ENCODE data around the gene OPCML.

OPCML gene

DNA sequence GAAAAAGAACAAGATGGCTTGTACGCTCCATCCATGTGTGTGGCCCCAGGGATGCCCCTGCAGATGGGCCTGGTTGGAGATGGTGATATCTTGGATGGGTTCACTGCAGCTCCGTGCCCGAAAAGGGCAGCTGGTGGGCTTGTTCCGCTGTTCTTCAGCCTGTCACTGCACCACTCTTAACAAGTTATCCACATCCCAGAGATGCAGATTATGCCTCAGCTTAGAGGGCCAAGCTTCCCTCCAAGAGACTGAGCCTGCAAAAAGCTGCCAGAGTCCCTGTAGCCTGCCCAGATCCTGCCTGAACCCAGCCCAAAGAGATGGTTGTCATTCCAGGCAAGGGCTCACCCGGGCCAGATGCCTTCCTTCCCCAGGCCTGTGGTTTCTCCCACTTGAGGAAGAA is 308.0 kb downstream of the OPCML start:
- no peak for DNase-seq

DNA sequence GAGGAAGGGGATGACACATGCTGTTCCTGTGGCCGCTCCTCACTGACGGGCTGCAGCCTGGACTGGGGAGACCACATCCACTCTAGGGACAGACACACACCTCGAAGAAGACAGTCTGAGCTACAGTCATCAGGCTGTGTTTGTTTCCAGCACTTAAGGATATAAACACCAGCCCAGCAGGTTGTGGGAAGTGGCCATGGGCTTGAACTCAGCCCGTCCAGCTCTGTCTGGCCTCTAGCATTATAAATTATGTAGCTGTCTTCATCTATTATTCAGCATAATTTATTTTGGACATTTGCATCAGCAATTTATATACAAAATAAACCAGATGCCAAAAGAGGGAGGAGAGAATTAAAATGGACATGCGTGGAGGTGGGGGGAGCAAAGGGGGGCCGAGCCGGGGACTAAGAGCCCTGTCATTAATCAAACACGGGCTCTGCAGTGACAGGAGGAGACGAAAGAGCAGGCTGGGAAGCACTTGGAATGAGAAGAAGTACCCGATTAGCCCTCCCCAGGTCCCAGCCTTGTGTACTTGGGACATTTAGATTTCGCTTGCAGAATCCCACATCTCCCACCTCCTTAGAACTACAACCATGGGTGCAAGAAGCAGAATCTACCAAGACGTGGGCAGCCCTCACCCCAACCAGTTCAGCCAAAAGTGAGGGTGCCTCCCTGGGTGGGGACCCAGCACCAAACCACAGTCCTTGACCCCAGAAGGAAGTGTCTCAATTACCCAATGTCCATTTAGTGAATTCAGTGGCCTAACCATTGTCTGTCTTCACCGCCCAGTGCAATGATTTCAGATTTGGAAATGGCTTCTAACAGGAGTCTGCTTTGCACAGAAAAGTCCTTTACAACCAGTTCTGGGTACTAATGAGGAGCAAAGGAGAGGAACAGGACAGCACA is 309.6 kb downstream of the OPCML start:
- DNase-seq: no peak

DNA sequence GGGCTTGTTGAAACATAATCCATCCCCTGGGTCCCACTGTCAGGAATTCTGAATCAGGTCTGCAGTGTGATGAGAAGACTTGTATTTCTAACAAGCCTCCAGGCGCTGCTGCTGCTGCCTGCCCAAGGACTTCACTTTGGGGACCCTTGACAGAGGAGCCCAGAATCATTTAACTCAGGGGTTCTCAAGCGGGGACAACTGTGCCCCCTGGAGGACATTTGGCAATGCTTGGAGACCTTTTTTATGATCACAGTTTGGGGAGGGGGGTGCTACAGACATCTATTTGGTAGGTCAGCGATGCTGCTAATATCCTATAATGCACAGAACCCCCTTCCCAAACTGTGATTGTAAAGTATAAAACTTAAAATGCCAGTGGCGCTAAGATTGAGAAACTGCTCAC is 312.8 kb downstream of the OPCML start:
- no peak for DNase-seq

DNA sequence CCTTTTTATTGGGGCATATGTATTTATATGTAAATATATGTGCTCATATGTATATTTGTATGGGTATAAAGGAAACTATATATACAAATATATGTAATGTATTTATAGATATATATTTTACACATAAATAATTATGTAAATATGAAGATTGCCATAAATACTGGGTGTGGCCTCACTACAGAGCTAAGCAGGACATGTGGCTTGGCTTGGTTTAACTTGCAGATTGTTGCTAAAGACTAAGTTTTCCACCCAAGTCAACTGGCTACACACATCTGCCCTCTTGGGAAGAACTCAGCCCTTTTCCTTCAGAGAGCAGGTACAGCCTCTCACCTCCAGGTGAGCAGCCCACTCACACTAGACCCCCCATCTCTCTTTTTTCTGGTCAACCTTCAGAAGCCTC is 315.5 kb downstream of the OPCML start:
- DNase-seq: no peak

DNA sequence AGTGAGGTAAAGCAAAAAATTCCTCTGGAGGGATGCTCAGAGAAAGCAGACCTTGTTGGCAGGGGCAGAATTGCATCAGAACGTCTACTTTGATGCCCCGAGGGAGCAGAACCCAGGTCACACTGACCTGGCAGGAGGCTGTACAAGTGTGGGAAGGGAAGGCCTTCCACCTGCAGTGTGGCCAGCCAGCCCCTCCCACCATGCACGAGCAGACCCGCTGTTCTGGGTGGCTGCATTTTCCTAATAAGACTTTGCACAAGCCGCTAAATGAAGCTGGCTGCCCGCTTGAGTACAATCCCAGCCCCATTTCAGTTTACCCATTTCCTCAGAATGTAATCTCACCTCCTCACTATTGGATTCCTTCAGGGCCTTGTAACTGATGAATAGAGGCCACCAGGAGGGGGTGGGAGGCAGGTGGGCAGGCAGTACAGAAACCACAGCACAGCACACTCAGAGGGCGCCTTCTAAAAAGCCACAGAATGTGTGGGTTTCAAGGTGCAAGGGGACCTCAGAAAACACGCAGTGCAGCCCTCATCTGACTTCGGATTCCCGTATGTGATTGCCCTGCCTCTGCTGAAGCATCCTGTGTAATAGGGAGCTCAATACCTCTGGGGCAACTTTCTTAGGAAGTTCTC is 316.6 kb downstream of the OPCML start:
- DNase-seq: no peak

DNA sequence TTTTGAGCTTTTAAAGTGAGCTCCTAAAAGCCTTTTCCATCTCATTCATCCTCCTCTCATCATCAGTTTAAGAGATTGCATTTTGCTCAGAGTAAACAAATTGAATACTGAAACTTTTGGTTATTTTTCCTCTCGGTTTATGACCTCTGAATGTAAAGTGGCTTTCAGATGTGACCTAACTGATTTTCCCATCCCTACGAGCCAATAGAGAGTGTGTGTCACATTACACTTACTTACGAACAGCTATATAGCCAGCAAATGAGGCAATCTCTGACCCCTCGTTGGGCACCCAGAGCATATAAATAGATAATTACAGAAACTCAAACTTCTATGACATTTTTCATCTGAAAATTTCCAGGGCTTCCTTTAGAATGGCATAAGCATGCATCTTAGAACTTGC is 317.7 kb downstream of the OPCML start:
- no peak for DNase-seq

DNA sequence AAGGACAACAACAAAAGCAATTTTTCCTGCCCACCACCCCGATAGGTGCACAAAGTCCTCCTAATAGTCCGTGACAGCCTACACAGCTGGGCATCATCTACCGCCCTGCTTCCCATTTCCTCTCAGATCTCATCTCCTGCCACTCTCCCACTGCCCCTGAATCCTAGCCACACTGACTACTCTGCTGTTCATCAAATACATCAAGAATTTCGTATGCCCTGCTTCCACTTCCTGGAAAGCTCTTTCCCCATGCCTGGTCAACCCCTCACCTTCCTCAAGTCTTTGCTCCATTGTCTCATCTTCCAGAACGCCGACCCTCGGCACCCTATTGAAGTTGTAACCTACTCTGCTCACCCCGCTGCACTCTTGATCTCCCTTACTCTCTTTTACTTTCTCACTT is 320.1 kb downstream of the OPCML start:
- no peak for DNase-seq

DNA sequence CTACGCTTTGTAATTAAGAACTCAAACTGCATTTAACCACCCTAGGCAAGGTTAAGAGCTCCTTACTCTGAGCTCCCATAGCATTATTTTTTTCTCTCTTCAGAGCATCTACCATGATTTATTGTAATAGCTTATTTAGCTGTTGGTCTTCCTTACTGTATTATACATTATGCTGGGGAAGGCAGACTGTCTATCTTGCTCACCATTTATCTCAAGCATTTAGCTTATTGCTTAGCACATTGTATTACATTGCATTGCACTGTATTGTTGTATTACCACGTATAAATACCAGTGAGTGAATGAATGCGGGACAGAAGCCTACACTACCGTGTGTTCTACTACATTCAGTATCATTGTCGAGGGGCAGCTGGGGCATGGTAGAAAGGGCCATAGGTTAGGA is 324.3 kb downstream of the OPCML start:
- no peak for DNase-seq

DNA sequence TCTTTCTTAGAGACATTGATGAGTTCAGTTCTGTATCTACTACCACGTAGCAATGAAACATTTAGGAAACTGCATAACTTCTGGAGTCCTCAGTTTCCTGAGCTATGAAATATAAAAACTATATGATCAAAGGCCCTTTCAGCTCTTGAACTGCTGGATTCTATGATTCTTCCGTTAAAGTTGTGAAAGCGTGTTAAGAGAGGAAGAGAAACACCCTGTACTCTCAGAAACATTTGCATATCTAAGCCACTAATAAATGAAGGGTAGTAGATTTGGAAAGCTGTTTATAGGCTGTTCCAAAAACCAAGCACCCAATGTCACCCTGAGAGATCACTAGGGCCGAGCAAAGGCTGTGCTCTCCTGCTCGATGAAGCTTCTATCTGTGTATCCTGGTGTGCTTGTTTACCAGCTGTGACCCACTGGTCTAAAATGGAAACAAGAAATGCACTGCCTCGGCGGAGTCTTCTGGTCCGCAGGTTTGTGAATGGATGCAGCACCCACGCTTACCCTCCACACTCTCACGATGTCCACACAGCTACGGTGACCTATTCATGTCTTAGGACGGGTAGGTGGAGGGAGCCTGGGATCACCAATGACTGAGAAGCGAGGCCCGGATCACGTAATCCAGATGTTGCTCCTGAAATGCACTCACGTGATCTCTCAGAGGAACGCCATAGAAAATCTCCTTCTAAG is 325.8 kb downstream of the OPCML start:
- DNase-seq: no peak

DNA sequence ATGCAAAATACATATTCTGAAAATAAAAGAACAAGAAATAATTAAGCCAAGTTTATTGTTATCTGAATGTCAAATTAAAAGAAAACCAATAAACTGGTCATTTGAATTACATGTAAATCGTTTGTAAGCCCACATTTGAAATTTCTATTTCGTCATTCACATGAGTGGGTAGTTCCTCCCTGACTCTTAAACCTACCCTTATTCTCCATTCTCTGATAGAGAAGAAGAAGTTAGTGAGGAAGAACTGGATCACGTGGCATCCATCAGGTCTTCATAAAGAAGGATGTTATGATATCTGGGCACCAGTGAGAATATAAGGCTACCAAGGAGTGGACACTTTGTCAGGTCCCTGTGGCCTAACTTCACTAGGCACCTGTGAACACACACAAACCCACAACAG is 328.1 kb downstream of the OPCML start:
- no peak for DNase-seq

DNA sequence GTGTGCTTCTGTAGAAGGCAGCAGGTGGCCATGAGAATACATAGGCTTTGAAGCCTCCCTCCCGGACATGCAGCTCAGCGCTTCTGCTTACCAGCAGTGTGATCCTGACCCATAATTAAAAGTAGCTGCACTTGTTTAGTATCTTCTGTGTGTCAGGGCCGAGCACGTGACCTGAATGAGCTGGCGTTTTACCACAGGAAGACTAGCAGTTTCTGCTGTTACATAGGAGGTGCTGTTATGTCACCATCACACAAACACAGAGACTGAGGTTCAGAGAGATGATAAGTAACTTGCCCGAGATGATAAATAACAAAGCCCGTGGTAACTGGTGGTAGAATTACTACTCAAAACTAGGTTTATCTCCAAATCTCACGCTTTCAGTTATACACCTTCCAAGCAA is 329.5 kb downstream of the OPCML start:
- no peak for DNase-seq

DNA sequence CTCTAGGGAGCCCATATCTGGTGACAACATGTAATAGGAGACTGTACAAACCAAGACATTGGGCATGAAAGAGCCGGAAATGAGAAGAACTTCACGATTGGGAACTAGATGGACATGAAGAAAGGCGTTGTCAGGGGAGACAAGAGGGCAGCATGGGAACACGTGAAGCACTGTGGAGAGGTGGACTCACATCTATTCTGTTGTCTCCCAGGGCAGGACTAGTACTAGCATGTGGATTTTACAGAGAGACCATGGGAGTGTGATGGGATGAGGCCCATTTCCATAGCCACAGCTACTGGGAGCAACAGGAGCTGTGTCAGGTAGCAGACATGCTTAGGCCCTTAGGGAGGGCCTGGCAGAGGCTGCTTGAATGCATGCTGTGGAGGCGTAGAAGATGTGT is 333.9 kb downstream of the OPCML start:
- no peak for DNase-seq

DNA sequence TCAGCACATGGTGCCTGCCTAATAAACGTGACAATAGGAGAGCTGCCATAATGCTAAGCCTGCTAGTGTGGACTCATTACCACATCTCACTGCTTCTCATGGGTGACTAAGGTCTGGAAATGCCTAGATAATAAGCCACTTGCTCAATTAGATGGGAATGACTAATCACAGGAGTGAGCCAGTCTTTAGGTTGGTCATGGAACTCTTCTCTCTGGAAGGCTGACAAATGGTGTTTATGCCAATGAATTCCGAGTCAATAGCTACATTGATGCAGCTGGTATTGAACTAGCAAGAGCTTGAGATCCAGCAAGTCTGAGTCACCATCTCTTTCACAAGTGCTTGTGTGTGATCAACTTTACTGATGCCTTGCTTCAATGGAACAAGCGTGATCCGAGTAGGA is 334.9 kb downstream of the OPCML start:
- DNase-seq: no peak

DNA sequence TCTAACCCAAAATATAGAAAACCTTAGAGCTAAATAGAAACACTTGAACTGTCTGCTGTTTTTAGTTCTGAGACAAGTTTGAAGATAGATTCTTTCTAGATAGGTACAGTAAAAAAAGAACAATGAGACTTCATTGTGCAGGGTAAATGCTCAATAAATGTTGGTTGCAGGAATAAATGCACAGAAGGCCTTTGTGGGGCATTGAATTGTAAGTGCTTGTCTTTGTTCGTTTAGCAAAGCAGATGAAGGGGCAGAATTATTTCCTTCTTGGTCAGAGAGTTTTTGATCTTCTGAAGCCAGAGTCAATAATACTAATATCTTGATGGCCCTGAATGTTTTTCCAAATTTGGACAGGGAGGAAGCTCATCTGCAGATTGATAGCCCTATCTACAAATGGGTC is 340.4 kb downstream of the OPCML start:
- DNase-seq: no peak

DNA sequence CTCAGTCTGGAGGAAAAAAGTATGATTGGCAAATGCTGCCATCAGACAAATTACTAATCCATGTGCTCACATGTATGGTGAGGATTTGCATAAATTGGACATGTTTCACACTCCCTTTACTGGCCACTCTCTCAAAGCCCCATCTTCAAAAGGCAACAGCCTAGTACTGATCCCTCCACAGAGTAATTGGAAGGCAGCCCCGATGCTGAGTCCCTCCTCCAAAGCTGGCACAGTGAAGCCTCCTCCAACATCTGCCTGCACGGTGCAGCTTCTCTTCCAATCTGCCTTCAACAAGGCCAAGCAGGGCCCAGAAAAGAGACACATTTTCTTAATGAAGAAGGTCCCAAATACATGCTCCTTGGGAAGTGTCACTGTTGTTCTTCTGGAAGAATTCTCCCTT is 350.6 kb downstream of the OPCML start:
- no peak for DNase-seq

DNA sequence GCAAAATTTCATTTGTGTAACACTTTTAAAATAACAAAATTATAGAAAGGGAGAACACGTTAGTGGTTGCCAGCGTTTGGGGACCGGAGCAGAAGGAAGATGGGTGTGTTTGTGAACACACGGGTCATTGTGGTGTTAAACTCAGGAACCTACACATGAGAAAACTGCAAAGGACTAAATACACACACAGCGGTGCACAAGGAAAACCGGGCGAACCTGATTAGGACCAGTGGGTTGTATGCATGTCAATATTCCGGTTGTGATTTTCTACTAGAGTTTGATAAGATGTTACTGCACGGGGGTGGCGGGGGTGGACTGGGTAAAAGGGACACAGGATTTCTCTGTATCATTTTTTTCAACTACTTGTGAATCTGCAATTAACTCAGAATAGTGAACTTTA is 351.2 kb downstream of the OPCML start:
- no peak for DNase-seq

DNA sequence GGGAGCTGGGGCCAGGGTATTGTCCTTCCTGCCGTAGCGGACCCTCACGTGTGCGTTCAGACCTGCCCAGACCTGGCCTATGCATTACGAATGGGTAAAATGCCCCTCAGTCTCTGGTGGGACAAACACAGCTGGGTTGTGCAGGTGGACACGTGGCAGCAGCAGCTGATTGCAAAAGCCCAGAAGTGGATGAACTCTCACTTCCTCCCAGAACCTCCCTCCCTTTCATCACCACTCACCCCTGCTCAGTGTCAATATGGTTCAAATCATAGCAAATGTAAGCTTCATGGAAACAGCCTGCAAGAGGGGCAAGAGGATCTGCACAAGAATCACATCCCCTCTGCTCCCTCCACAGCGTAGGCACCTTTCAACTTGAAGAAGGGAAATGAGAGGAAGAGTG is 352.1 kb downstream of the OPCML start:
- DNase-seq: no peak

DNA sequence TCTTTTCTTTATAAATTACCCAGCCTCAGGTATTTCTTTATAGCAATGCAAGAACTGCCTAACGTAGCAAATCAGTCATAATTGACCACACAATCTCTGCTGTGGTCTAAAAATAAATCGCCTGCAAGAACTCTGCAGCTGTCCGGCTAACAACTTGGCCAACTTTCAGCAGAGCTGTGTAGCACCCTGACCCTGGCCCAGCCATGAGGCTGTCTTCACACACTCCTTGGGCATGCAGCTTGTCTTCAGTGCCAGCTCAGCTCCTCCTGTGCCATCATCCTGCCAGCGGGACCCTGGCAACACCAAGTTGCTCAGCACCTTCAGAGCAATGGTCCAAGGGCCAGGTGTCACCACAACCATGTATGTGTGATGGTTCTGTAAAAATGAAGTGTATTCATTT is 355.6 kb downstream of the OPCML start:
- DNase-seq: no peak

DNA sequence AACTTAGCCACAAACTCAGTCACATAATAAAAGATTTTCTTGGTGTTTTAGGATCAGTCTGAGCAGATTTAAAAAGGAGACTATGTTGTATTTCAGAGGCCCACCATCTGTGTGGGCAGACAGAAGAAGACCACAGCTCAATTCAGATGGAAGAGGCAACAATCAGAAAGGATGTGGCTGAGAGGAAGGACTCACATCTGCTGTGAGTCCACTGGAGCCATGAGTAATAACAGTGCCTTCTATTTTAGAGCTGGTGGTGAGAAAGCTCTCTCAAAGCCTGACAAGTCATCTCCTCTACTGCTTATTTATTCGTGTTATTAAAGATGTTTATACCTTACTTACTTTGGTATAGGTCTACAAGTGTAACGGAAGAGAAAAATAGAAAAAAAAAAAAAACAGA is 357.2 kb downstream of the OPCML start:
- DNase-seq: no peak

DNA sequence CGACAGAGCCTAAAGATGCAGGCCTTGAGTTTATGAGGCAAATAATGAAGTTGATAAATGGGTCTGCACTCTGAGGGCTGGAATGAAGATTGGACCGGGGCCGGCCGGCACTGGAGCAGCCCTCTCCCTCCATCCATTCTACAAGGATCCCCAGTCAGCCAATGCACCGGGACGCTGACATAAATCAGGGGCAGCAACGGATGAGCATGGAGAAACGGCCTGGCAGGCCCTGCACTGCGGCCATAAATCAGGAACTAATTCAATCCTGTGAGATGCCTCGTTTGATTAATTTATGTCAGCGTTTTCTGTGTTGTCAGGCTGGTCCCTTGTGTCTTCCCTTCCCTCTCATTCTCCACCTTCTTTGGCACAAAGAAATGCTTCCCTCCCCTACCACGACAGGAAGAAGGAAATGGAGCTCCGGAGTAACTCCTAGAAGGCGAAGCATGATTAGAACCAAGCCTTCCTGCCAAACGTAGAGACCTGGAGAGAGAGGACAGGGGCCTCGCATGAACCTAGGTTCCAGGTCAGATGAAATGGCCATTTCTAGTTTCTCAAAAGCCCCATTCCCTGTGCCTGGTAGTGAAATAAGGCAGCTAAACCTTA is 358.4 kb downstream of the OPCML start:
- DNase-seq: no peak

DNA sequence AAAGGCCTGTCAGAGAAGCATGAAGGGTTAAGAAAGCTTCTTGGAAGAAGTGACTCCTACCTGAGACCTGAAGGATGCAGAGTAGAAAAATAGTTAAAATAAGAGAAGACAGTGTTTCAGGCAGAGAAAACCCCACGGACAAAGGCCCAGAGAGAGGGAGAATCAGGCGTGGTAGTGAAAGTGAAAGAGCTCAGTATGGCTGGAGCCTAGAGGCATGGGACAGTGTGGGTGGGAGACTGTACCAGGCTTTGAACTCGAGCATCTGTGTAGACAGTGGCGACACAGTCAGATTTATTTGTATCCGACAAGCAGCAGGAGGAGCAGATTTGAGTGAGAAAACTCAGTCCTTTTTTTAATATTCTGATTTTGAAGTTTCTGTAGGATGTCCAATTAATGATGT is 360.0 kb downstream of the OPCML start:
- no peak for DNase-seq

DNA sequence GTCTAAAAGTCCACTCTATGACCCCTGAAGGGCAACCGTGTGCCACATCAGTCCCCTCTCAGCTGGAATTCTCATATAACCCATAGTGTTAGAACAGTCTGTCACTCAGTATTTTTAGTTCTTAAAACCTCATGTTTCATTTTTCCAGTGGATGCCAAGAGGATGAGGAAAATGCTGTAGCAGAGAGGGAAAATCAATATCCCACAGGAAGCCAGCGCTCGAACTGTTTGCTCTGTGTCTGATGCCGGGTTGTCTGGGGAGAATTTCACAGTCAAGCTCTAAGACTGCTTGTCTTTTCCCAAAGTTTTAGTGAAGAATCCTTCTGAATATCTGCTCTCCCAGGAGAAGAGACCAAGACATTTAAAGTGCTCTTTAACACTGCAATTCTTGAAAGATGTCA is 360.9 kb downstream of the OPCML start:
- DNase-seq: no peak

DNA sequence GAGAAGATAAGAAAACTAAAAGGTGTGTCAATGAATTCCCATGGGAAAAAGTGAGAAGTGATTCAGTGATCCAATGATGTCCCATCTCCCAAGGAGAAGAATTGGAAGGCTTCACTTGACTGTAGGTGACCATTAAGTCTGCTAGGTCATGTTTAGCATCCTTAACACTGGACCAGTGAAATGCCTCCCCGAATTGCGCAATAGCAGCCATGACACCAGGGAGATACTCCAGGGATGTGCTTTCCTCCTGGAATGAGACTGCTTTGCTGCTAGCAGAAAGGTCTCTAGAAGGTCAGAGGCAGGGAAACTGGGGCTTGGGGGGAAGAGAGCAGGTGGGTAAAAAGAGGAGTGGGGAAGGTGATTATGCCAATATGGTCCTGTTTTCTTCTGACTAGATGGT is 364.3 kb downstream of the OPCML start:
- no peak for DNase-seq

DNA sequence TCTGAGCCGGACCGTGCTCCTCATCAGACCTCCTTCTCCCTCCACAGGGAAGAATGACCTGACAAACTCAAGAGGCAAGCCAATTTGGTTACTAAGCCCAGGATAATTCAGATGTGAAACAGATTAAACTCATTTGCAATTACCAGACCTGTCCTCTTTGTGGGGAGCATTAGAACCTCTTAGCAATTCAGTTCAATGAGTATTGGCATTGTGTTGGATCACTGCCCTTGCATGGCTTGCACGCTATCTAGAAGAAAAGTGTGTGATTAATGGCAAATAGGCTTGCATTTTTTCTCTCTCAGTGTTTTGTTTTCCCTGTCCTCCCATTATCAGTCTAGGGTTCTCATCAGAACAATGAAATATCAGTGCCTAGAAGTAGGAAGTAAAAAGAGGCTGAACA is 365.6 kb downstream of the OPCML start:
- no peak for DNase-seq
